Naive thymus-derived CD8-positive, alpha-beta T cell (primary cell): ENCODE measurements around the gene TNFSF13B. TPM values are rescaled to one million over a fixed set of nuclear protein-coding genes. Genes with fewer than 3 reads are reported as not detected.
"Not testable (repeated sequence)": the region's sequence is repeated elsewhere in the genome, so short reads cannot be mapped to it uniquely, and the experiment has no call there.

Experiments used
- ATAC-seq, 2 donors: fragments of 150-1000 bp; cut with Tn5 transposase in 1 of 2; sonication (Bioruptor Pico), chemical (Tn5 transposase) in 1 of 2; 1 replicate in 1 of 2; 2 replicates in 1 of 2; pipeline ENCODE4 v1.10.0; 2021; ENCODE audit warnings: mild to moderate bottlenecking in 2 of 2, moderate library complexity in 2 of 2
- POLR2A ChIA-PET: fragments of 350-600 bp; sonication (Branson Sonifier 250); formaldehyde crosslinking; loops from one replicate; lab custom pipeline; 2021; ENCODE audit warnings: antibody characterized with exemption; lab: Charles Lee
- DNase-seq, 10 donors: peaks; one replicate each; pipeline versions ENCODE4 v3.0.0 to v3.0.0-alpha.2; 2020 to 2022
- H3K27ac Mint-ChIP-seq, 10 donors: one replicate each; pipeline ENCODE4 v1.8.0; 2020 to 2022; ENCODE audit warnings: mild to moderate bottlenecking in 10 of 10, mixed read lengths in 10 of 10, moderate library complexity in 4 of 10, inconsistent platforms in 1 of 10
- H3K27me3 Mint-ChIP-seq, 5 donors: one replicate each; pipeline ENCODE4 v1.8.0; 2021 to 2022; ENCODE audit warnings: mixed read lengths in 5 of 5
- H3K36me3 Mint-ChIP-seq, 3 donors: one replicate each; pipeline ENCODE4 v1.8.0; 2020 to 2022; ENCODE audit warnings: mixed read lengths in 3 of 3, mild to moderate bottlenecking in 2 of 3, inconsistent platforms in 1 of 3
- H3K4me1 Mint-ChIP-seq, 4 donors: one replicate each; pipeline ENCODE4 v1.8.0; 2021 to 2022; ENCODE audit warnings: mixed read lengths in 4 of 4
- H3K4me3 Mint-ChIP-seq, 10 donors: one replicate each; pipeline ENCODE4 v1.8.0; 2020 to 2022; ENCODE audit warnings: mild to moderate bottlenecking in 10 of 10, mixed read lengths in 10 of 10, moderate library complexity in 6 of 10, inconsistent platforms in 1 of 10
- H3K9me3 Mint-ChIP-seq, 9 donors: one replicate each; pipeline ENCODE4 v1.8.0; 2020 to 2022; ENCODE audit warnings: mixed read lengths in 9 of 9, mild to moderate bottlenecking in 3 of 9, inconsistent platforms in 1 of 9, moderate library complexity in 1 of 9
- polyA plus RNA-seq, 3 donors: library from polyadenylated mRNA; unstranded; fragments of 300-500 nt; fragmentation: Illumina TruSeq; gene quantifications; one replicate each; pipeline ENCODE4 v1.2.3, GENCODE V29; 2021
- total RNA-seq, 8 experiments: library from RNA in 2 of 8; stranded (reverse) in 2 of 8; gene quantifications; one replicate each; pipeline ENCODE4 v1.2.3 and lab custom pipeline; 2021 to 2026

Gene TNFSF13B
- total and polyA plus RNA-seq, 5 experiments from 2014 or later, result 2.8 to 5.6 (median 3.4) TPM

- no peak for ATAC-seq
- POLR2A ChIA-PET, result no interaction called here
Observed at GRCh38 chr13:108288741-108289140, 19.2 kb downstream of the TNFSF13B start.

DNA sequence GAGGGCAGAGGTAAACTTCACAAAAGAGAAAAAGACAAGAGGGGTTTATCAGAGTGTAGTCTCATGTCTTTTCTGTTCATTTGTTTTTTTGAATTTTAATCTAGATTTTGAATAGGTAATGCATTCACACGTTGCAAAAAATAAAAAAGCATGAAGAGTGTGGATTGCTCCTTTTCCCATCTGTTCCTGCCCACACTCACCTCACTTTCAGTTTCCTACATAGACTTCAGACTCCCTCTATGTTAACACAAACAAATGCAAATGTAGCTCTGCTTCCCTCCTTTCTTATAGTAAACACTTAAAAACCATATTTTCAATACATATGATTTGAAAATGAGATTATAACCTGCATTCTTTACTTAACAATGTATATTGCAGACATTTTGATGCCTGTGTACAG lies 20.3 kb downstream of the TNFSF13B start:
- DNase-seq (no peak), ATAC-seq (no peak)
- H3K27me3 Mint-ChIP-seq, result no peaks in the 10 kb centered on the region
- no peak overlapping the region for H3K27ac Mint-ChIP-seq
- H3K4me1 Mint-ChIP-seq, result peaks cover 0 to 2% (median 0%) of the 10 kb centered on the region in 4 donors
- H3K9me3 Mint-ChIP-seq, result no peaks in the 10 kb centered on the region
- POLR2A ChIA-PET, result no interaction called here
- peaks cover 0 to 7% (median 0%) of the 10 kb centered on the region in 3 donors for H3K36me3 Mint-ChIP-seq
- H3K4me3 Mint-ChIP-seq, result no peak overlapping the region

More at GRCh38 chr13:108288741-108289140, 19.2 kb downstream of the TNFSF13B start:
- Mint-ChIP-seq H3K27me3 (no peaks in the 10 kb centered on the region), H3K9me3 (no peaks in the 10 kb centered on the region), H3K4me1 (peaks cover 0 to 2% (median 0%) of the 10 kb centered on the region in 4 donors), H3K4me3 (no peak overlapping the region), H3K27ac (no peak overlapping the region), H3K36me3 (peaks cover 0 to 7% (median 0%) of the 10 kb centered on the region in 3 donors)
- no peak for DNase-seq

GRCh38 chr13:108297114-108297513 lies 27.6 kb downstream of the TNFSF13B start:
- Mint-ChIP-seq H3K27ac (no peak overlapping the region), H3K9me3 (peaks cover 0 to 23% (median 12%) of the 10 kb centered on the region in 9 donors), H3K4me1 (no peaks in the 10 kb centered on the region), H3K4me3 (no peak overlapping the region), H3K36me3 (peaks cover 0 to 24% (median 10%) of the 10 kb centered on the region in 3 donors), H3K27me3 (peaks cover 0 to 2% (median 0%) of the 10 kb centered on the region in 5 donors)
- ATAC-seq (no peak), DNase-seq (no peak)
- POLR2A ChIA-PET, result no interaction called here

DNA sequence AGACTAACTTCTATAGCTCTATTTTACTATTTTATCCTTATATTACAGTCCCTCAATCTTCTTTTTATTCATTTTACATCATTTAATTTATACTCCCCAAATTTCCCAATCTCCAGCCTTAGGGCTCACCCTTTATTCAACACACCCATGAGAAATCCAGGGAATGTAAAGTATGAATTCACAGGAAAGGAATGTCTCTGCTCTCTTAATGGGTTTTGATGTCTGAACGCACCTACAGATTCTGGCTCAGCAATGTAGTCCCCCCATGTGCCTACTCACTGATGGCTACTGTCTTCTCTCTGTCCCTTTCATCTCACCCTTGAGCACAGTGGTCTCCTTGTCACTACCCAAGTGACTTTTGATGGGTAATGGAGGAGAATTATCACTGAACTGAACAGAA lies 32.8 kb downstream of the TNFSF13B start:
- peaks cover 5 to 19% (median 14%) of the 10 kb centered on the region in 3 donors for H3K36me3 Mint-ChIP-seq
- peaks cover 0 to 16% (median 8%) of the 10 kb centered on the region in 9 donors for H3K9me3 Mint-ChIP-seq
- ATAC-seq (no peak), DNase-seq (no peak)
- H3K4me1 Mint-ChIP-seq, result peaks cover 0 to 11% (median 5%) of the 10 kb centered on the region in 4 donors
- no peaks in the 10 kb centered on the region for H3K27me3 Mint-ChIP-seq
- POLR2A ChIA-PET, result no interaction called here
- H3K27ac Mint-ChIP-seq, result no peak overlapping the region
- H3K4me3 Mint-ChIP-seq, result no peak overlapping the region

DNA sequence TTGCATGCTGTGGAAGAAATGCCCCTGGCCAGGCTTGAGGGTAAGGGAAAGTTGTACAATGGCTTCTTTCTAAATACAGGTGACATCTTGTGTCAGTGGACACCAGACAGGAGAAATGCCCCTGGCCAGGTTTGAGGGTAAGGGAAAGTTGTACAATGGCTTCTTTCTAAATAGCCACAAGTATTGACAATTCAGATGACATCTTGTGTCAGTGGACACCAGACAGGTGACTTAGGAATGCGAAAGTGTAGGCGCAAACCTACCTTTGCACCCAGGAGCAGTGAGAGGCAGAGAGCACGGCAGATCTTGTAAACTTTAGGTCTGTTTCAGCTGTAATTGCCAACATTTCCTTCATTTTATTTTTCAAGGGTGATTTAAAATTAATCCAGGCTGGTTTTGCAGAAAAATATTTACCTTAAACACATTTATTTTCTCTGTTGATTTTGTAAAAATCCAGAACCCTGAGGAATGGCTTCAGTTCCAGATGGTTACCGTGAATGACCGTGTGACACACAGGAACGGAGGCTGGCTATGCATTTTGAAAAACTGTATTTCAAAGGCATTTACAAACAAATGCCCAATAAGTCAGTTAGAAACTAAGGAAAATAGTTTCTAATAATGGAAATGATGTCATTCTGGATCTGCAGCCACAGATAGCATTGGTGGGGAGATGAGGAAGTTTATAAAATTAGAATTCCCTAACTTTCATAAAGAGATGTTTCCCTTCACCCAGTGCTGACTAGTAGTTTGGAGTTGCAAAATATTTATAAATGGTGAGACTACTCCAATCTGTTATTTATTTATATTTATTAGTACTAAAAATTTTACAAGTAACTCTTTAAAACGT lies 34.9 kb downstream of the TNFSF13B start:
- peaks cover 0 to 9% (median 0%) of the 10 kb centered on the region in 9 donors for H3K9me3 Mint-ChIP-seq

DNA sequence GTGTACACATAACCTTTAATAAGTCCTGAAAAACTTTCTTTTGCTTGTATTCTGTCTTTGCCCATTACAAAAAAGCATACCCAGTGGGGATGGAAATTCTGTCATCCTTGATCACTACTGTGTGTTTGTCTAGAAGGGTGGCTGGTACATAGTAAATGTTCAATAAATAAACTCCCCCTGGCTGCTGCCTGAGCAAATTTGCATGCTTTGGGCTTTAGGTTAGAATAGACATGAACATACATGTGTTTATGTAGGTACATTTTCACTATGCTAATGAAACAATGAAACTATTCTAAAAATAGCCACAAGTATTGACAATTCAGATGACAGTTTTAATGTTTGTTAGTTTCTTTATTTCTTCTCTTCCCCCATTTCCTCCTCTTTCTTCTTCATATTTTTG lies 36.1 kb downstream of the TNFSF13B start:
- Mint-ChIP-seq H3K9me3 (peaks cover 0 to 13% (median 0%) of the 10 kb centered on the region in 9 donors), H3K4me3 (no peak overlapping the region), H3K27ac (no peak overlapping the region), H3K4me1 (peaks cover 0 to 11% (median 5%) of the 10 kb centered on the region in 4 donors), H3K27me3 (no peaks in the 10 kb centered on the region), H3K36me3 (peaks cover 10 to 14% (median 12%) of the 10 kb centered on the region in 3 donors)
- POLR2A ChIA-PET, result no interaction called here
- ATAC-seq (no peak), DNase-seq (no peak)

More for the DNA sequence above, 34.9 kb downstream of the TNFSF13B start:
- POLR2A ChIA-PET, result no interaction called here
- DNase-seq, result no peak
- ATAC-seq, result no peak
- Mint-ChIP-seq H3K27ac (no peak overlapping the region), H3K4me1 (peaks cover 0 to 11% (median 5%) of the 10 kb centered on the region in 4 donors), H3K36me3 (peaks cover 8 to 13% (median 10%) of the 10 kb centered on the region in 3 donors), H3K27me3 (no peaks in the 10 kb centered on the region), H3K4me3 (no peak overlapping the region)

GRCh38 chr13:108306860-108307259 lies 37.3 kb downstream of the TNFSF13B start:
- POLR2A ChIA-PET, result no interaction called here
- peaks cover 0 to 11% (median 5%) of the 10 kb centered on the region in 4 donors for H3K4me1 Mint-ChIP-seq
- H3K4me3 Mint-ChIP-seq, result no peak overlapping the region
- no peak for DNase-seq
- no peak for ATAC-seq
- H3K9me3 Mint-ChIP-seq, result peaks cover 0 to 13% (median 0%) of the 10 kb centered on the region in 9 donors
- peaks cover 10 to 14% (median 10%) of the 10 kb centered on the region in 3 donors for H3K36me3 Mint-ChIP-seq
- peak overlapping the region in 3 of 10 donors; percentile 20 to 45 (median 26) for H3K27ac Mint-ChIP-seq
- H3K27me3 Mint-ChIP-seq, result no peaks in the 10 kb centered on the region

- Mint-ChIP-seq H3K9me3 (peaks cover 0 to 13% (median 0%) of the 10 kb centered on the region in 9 donors), H3K4me1 (peaks cover 0 to 18% (median 5%) of the 10 kb centered on the region in 4 donors)
- H3K36me3 Mint-ChIP-seq, H3K27me3 Mint-ChIP-seq, H3K4me3 Mint-ChIP-seq, POLR2A ChIA-PET, H3K27ac Mint-ChIP-seq, DNase-seq, ATAC-seq: not testable (repeated sequence)
Observed at GRCh38 chr13:108311596-108311995, 42.1 kb downstream of the TNFSF13B start.

GRCh38 chr13:108313382-108313781 lies 43.9 kb downstream of the TNFSF13B start:
- no peak overlapping the region for H3K4me3 Mint-ChIP-seq
- H3K9me3 Mint-ChIP-seq, result peaks cover 0 to 13% (median 0%) of the 10 kb centered on the region in 9 donors
- H3K27ac Mint-ChIP-seq, result no peak overlapping the region
- ATAC-seq (no peak), DNase-seq (no peak)
- H3K4me1 Mint-ChIP-seq, result peaks cover 0 to 12% (median 0%) of the 10 kb centered on the region in 4 donors
- H3K27me3 Mint-ChIP-seq, result peaks cover 0 to 7% (median 1%) of the 10 kb centered on the region in 5 donors
- POLR2A ChIA-PET, result no interaction called here
- H3K36me3 Mint-ChIP-seq, result peaks cover 2 to 10% (median 8%) of the 10 kb centered on the region in 3 donors

GRCh38 chr13:108315273-108315672 lies 45.8 kb downstream of the TNFSF13B start:
- Mint-ChIP-seq H3K27ac (no peak overlapping the region), H3K36me3 (no peaks in the 10 kb centered on the region), H3K4me3 (no peak overlapping the region), H3K27me3 (peaks cover 0 to 13% (median 1%) of the 10 kb centered on the region in 5 donors), H3K4me1 (peaks cover 0 to 12% (median 0%) of the 10 kb centered on the region in 4 donors), H3K9me3 (no peaks in the 10 kb centered on the region)
- ATAC-seq (no peak), DNase-seq (no peak)
- POLR2A ChIA-PET, result no interaction called here

DNA sequence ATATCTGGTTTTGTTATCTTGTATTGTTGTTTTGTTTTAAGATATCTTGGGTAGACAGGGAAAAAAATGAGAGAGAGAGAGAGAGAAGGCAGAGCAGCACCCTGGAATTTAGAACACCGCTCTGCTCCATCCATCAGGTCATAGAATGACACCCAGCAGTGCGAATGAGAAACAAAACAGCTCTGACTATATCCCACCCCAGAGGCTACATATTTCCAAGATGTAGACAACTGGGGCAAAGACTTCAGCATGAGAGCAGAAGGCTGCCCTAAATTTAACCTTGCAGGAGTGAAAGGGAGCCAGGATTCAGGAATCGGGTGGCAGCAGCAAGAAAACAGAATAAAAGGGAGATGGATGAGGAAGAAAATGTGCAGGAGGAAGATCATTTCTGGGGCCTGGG lies 46.5 kb downstream of the TNFSF13B start:
- DNase-seq (no peak), ATAC-seq (no peak)
- no peak overlapping the region for H3K27ac Mint-ChIP-seq
- POLR2A ChIA-PET, result no interaction called here
- H3K36me3 Mint-ChIP-seq, result no peaks in the 10 kb centered on the region
- H3K4me1 Mint-ChIP-seq, result peaks cover 0 to 12% (median 0%) of the 10 kb centered on the region in 4 donors
- H3K9me3 Mint-ChIP-seq, result no peaks in the 10 kb centered on the region
- peaks cover 0 to 13% (median 1%) of the 10 kb centered on the region in 5 donors for H3K27me3 Mint-ChIP-seq
- H3K4me3 Mint-ChIP-seq, result no peak overlapping the region

GRCh38 chr13:108316413-108316812 lies 46.9 kb downstream of the TNFSF13B start:
- Mint-ChIP-seq H3K9me3 (no peaks in the 10 kb centered on the region), H3K27me3 (peaks cover 0 to 15% (median 2%) of the 10 kb centered on the region in 5 donors), H3K4me1 (peaks cover 0 to 12% (median 0%) of the 10 kb centered on the region in 4 donors), H3K36me3 (no peaks in the 10 kb centered on the region), H3K27ac (no peak overlapping the region), H3K4me3 (no peak overlapping the region)
- ATAC-seq (no peak), DNase-seq (no peak)
- POLR2A ChIA-PET, result no interaction called here

- no peaks in the 10 kb centered on the region for H3K9me3 Mint-ChIP-seq
Observed at GRCh38 chr13:108322206-108322824, 52.8 kb downstream of the TNFSF13B start.

More at GRCh38 chr13:108322206-108322824, 52.8 kb downstream of the TNFSF13B start:
- H3K4me3 Mint-ChIP-seq, result no peak overlapping the region
- peaks cover 0 to 9% (median 6%) of the 10 kb centered on the region in 4 donors for H3K4me1 Mint-ChIP-seq
- DNase-seq (peak in 3 of 10 donors; percentile 26 to 59 (median 41)), ATAC-seq (peak; percentile 70 to 77)
- POLR2A ChIA-PET, result no interaction called here
- peaks cover 4 to 14% (median 8%) of the 10 kb centered on the region in 5 donors for H3K27me3 Mint-ChIP-seq
- no peaks in the 10 kb centered on the region for H3K36me3 Mint-ChIP-seq
- H3K27ac Mint-ChIP-seq, result no peak overlapping the region
